Body of pancreas (tissue), 4 donors: ENCODE measurements around the gene LRRC9. TPM values are rescaled to one million over a fixed set of nuclear protein-coding genes. Genes with fewer than 3 reads are reported as not detected.

ENCODE experiments used
- ATAC-seq: fragments of 150-250 bp; one replicate; pipeline ENCODE4 v1.9.1; 2016
- DNase-seq, 4 donors: peaks; one replicate each; pipeline ENCODE4 v3.0.0-alpha.2; 2019
- H3K27ac ChIP-seq, 4 donors: fragments of 200-600 bp; sonication (generic); 1 replicate in 3 of 4; 2 replicates in 1 of 4; pipeline versions ENCODE4 v1.5.1 to v1.6.1; 2016 to 2019; ENCODE audit warnings: mild to moderate bottlenecking in 1 of 4, mixed read lengths in 1 of 4, moderate library complexity in 1 of 4
- H3K27me3 ChIP-seq, 2 donors: fragments of 200-600 bp; sonication (generic); one replicate each; pipeline ENCODE4 v1.6.0; 2016; ENCODE audit warnings: mild to moderate bottlenecking in 1 of 2
- H3K36me3 ChIP-seq, 2 donors: fragments of 200-600 bp; sonication (generic); replicated peaks in 1 of 2; 2 replicates each; pipeline ENCODE4 v1.5.1; 2016; ENCODE audit warnings: low read depth in 2 of 2; ENCODE audit not compliant: insufficient read depth in 1 of 2
- H3K4me1 ChIP-seq: fragments of 200-600 bp; sonication (generic); one replicate; pipeline ENCODE4 v1.6.0; 2016
- H3K4me3 ChIP-seq, 2 donors: fragments of 200-600 bp; sonication (generic); 1 replicate in 1 of 2; 2 replicates in 1 of 2; pipeline ENCODE4 v1.5.1; 2016 to 2019
- H3K9me3 ChIP-seq, 3 donors: fragments of 200-600 bp; sonication (generic); 1 replicate in 2 of 3; 2 replicates in 1 of 3; pipeline ENCODE4 v1.5.1; 2016
- CTCF ChIP-seq, 7 experiments: fragments of 450-650 bp in 4 of 7; fragments of 200-600 bp in 3 of 7; sonication (generic) in 3 of 7; IDR thresholded peaks; one replicate each; pipeline ENCODE4 v1.5.1; 2016 to 2019; ENCODE audit warnings: antibody characterized with exemption in 7 of 7
- POLR2A ChIP-seq, 3 donors: fragments of 450-650 bp; IDR thresholded peaks; one replicate each; pipeline ENCODE4 v1.6.1; 2016; ENCODE audit warnings: antibody characterized with exemption in 3 of 3, mild to moderate bottlenecking in 2 of 3
- WGBS, 2 donors: methylation state at CpG; one replicate each; pipeline ENCODE4 v1.1.5; 2017; 5-methylcytosine and 5-hydroxymethylcytosine counted together
- intact Hi-C: fragments of 100-400 bp; cut with DNase I; formaldehyde crosslinking; loops from one replicate; pipeline ENCODE4 v1.15.1; 2023
- total RNA-seq, 2 donors: library from RNA; depleted of rRNA; stranded (reverse); fragments of >200 nt; gene quantifications; one replicate each; pipeline ENCODE4 v1.1.0, GENCODE V29; 2016

LRRC9 gene
- total RNA-seq, 2 donors from 2014 or later: not detected

DNA sequence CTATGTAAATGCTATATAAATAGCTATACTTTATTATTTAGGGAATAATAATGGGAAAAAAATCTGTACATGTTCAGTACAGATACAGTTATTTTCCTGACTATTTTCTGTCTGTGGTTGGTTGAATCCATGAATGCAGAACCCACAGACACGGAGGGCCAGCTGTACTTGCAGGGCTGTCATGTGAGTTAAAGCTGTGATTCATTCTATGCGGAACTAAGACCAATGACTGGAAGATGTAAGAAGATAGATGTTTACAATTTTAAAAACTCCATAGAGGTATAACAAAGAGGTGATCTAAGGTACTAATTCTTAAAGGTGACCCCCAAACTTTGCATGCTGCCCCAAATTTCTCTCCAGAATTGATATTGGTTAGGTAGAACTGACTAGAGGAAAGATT is 186.4 kb downstream of the LRRC9 start:
- Histone ChIP-seq H3K9me3 (no peaks in the 10 kb centered on the region), H3K27me3 (no peaks in the 10 kb centered on the region), H3K4me3 (no peak overlapping the region), H3K27ac (no peak overlapping the region), H3K4me1 (no peaks in the 10 kb centered on the region), H3K36me3 (no peaks in the 10 kb centered on the region)
- WGBS, 2 donors: 72 to 82% methylated on average over 2 of the region's 2 CpGs
- ATAC-seq: no peak
- no peak for TF ChIP-seq POLR2A (IDR thresholded peaks at IDR 0.05)
- no peak for TF ChIP-seq CTCF (IDR thresholded peaks at IDR 0.05)
- DNase-seq: peak in 1 of 4 donors; percentile 28
- intact Hi-C loops: no loop called here

- no peaks in the 10 kb centered on the region for H3K27me3 ChIP-seq
- H3K27ac ChIP-seq: no peak overlapping the region
- DNase-seq: no peak
- H3K36me3 ChIP-seq: no peaks in the 10 kb centered on the region
- no peaks in the 10 kb centered on the region for H3K4me1 ChIP-seq
- TF ChIP-seq CTCF (IDR thresholded peaks at IDR 0.05): no peak
- no peak for TF ChIP-seq POLR2A (IDR thresholded peaks at IDR 0.05)
- intact Hi-C loops: no loop called here
- no peak for ATAC-seq
- no peak overlapping the region for H3K4me3 ChIP-seq
- H3K9me3 ChIP-seq: no peaks in the 10 kb centered on the region
- WGBS, 2 donors: 81 to 83% methylated on average over 4 of the region's 4 CpGs
These were observed 187.5 kb downstream of the LRRC9 start for GRCh38 chr14:60107477-60107876.

GRCh38 chr14:60111732-60112131 is 191.8 kb downstream of the LRRC9 start:
- Histone ChIP-seq H3K27ac (no peak overlapping the region), H3K9me3 (no peaks in the 10 kb centered on the region), H3K36me3 (peaks cover 0 to 3% of the 10 kb centered on the region in 2 donors), H3K27me3 (no peaks in the 10 kb centered on the region), H3K4me1 (no peaks in the 10 kb centered on the region), H3K4me3 (no peak overlapping the region)
- intact Hi-C loops: no loop called here
- 84 to 96% methylated on average over 2 of the region's 2 CpGs for WGBS, 2 donors
- TF ChIP-seq CTCF (IDR thresholded peaks at IDR 0.05) (no peak), POLR2A (IDR thresholded peaks at IDR 0.05) (no peak)
- ATAC-seq: no peak
- no peak for DNase-seq

Other genes with a start within 250 kb of the LRRC9 start
- 10 to 100 TPM in 1 of 2 donors, 1 to 10 TPM in 1; 8.6 to 11.2 TPM for gene RTN1, start 49.4 kb upstream of the LRRC9 start, total RNA-seq
- 10 to 100 TPM; 37.6 to 71.2 TPM for gene PCNX4, start 171.8 kb downstream of the LRRC9 start, total RNA-seq
- 10 to 100 TPM; 67.7 to 97.6 TPM for gene DHRS7, start 245.3 kb downstream of the LRRC9 start, total RNA-seq